K562 (cell line): Measurements from ENCODE around the gene COL4A1. TPM values are rescaled to one million over a fixed set of nuclear protein-coding genes. Genes with fewer than 3 reads are reported as not detected.

Source experiments
- ATAC-seq: fragments of 200-7000 bp; cut with Tn5 transposase; 3 replicates; pipeline ENCODE4 v1.9.1; 2020; ENCODE audit warnings: moderate library complexity
- BruUV-seq: library from RNA; stranded (reverse); fragments of 400-500 nt; replicated peaks from 2 replicates; lab custom pipeline; 2021; lab: Mats Ljungman, UMichigan
- CTCF ChIA-PET: fragments of 300-600 bp; formaldehyde crosslinking; extraction: SDS; loops from one replicate; lab custom pipeline; 2021; ENCODE audit warnings: low intra/inter-chr PET ratio; lab: Yijun Ruan, JAX
- POLR2A ChIA-PET: fragments of 300-600, 350-650 bp; sonication (Branson Sonifier 250); formaldehyde crosslinking; extraction: SDS; loops from one replicate; lab custom pipeline; 2021; ENCODE audit warnings: antibody characterized with exemption, inconsistent platforms; lab: Yijun Ruan, JAX
- DNase-seq, 4 experiments: peaks; one replicate each; pipeline versions ENCODE4 v3.0.0 to v3.0.0-alpha.2; 2011 to 2018; ENCODE audit warnings: low spot score in 3 of 4, mixed read lengths in 3 of 4; ENCODE audit errors: extremely low read depth in 1 of 4
- FAIRE-seq: peaks from 2 replicates; lab custom pipeline; 2011; peaks lifted over from hg19 to GRCh38; lab: Jason Lieb, UNC
- H2AFZ ChIP-seq: 2 replicates; pipeline ENCODE4 v1.6.0; 2011; ENCODE audit warnings: low read depth, low read length, control low read depth, inconsistent platforms
- H3K27ac ChIP-seq: fragments of 200-600 bp; 3 replicates; pipeline ENCODE4 v1.8.0; 2011; ENCODE audit warnings: low read depth, mild to moderate bottlenecking, control low read depth, inconsistent platforms, low read length, moderate library complexity, mixed read lengths; ENCODE audit errors: extremely low read depth
- H3K27me3 ChIP-seq, 2 experiments: fragments of 300-600 bp in 1 of 2; 2 replicates in 1 of 2; 3 replicates in 1 of 2; pipeline versions ENCODE4 v1.6.0 to v1.8.0; 2011; ENCODE audit warnings: inconsistent platforms in 2 of 2, low read length in 2 of 2, mild to moderate bottlenecking in 1 of 2, mixed read lengths in 1 of 2, moderate library complexity in 1 of 2; ENCODE audit not compliant: control insufficient read depth in 2 of 2, insufficient read depth in 2 of 2
- H3K36me3 ChIP-seq: fragments of 300-600 bp; 3 replicates; pipeline ENCODE4 v1.8.0; 2011; ENCODE audit warnings: mild to moderate bottlenecking, low read length, inconsistent platforms; ENCODE audit not compliant: control insufficient read depth, insufficient read depth
- H3K4me1 ChIP-seq, 2 experiments: fragments of 200-600 bp in 1 of 2; replicated peaks in 1 of 2; 2 replicates in 1 of 2; 3 replicates in 1 of 2; pipeline versions ENCODE4 v1.5.1 to v1.8.0; 2011; ENCODE audit warnings: inconsistent platforms in 2 of 2, low read length in 2 of 2, mild to moderate bottlenecking in 1 of 2, mixed read lengths in 1 of 2, moderate library complexity in 1 of 2; ENCODE audit not compliant: control insufficient read depth in 2 of 2, insufficient read depth in 2 of 2
- H3K4me2 ChIP-seq: 2 replicates; pipeline ENCODE4 v1.6.1; 2011; ENCODE audit warnings: low read length, control low read depth, inconsistent platforms, mixed read lengths; ENCODE audit not compliant: insufficient read depth
- H3K4me3 ChIP-seq: fragments of 200-600 bp; sonication (generic), shearing (Covaris generic); 2 replicates; pipeline ENCODE4 v1.5.1; 2016; ENCODE audit warnings: control low read depth, inconsistent platforms
- H3K79me2 ChIP-seq: fragments of 200-600 bp; 3 replicates; pipeline ENCODE4 v1.8.0; 2011; ENCODE audit warnings: low read length, inconsistent platforms; ENCODE audit not compliant: control insufficient read depth, insufficient read depth
- H3K9ac ChIP-seq, 2 experiments: 2 replicates each; pipeline versions ENCODE4 v1.6.0 to v1.6.1; 2011; ENCODE audit warnings: low read depth in 2 of 2, low read length in 2 of 2, control low read depth in 1 of 2, inconsistent platforms in 1 of 2, mild to moderate bottlenecking in 1 of 2, mixed read lengths in 1 of 2; ENCODE audit not compliant: insufficient read depth in 1 of 2
- H3K9me1 ChIP-seq: one replicate; pipeline ENCODE4 v1.6.0; 2011; ENCODE audit warnings: inconsistent platforms, mild to moderate bottlenecking, low read length, moderate library complexity; ENCODE audit not compliant: control insufficient read depth, insufficient read depth
- H3K9me3 ChIP-seq: replicated peaks from 2 replicates; pipeline ENCODE4 v1.5.1; 2011; ENCODE audit warnings: low read depth, low read length, inconsistent platforms; ENCODE audit not compliant: control insufficient read depth, insufficient read depth
- H4K20me1 ChIP-seq: replicated peaks from 2 replicates; pipeline ENCODE4 v1.6.1; 2011; ENCODE audit warnings: low read length, inconsistent platforms, mixed read lengths; ENCODE audit not compliant: control insufficient read depth, insufficient read depth
- ARNT ChIP-seq, 2 experiments: fragments of 450-650 bp; IDR thresholded peaks; 2 replicates each; pipeline ENCODE4 v1.6.1; 2016; ENCODE audit warnings: mild to moderate bottlenecking in 1 of 2
- CREB5 ChIP-seq: fragments of 250-450 bp; sonication (Bioruptor Pico); IDR thresholded peaks from 2 replicates; pipeline ENCODE4 v1.5.0; 2020; ENCODE audit warnings: mild to moderate bottlenecking
- CTCFL ChIP-seq: IDR thresholded peaks from 2 replicates; pipeline ENCODE4 v1.6.1; 2011; ENCODE audit warnings: borderline replicate concordance, low read depth, mild to moderate bottlenecking, moderate library complexity, low read length; ENCODE audit not compliant: insufficient read depth, poor library complexity, severe bottlenecking
- FUS ChIP-seq: fragments of 200-400 bp; formaldehyde crosslinking; optimal IDR thresholded peaks from 2 replicates; pipeline ENCODE3; 2017; ENCODE audit warnings: low read depth, low read length
- GATAD2B ChIP-seq: fragments of 450-650 bp; IDR thresholded peaks from 2 replicates; pipeline ENCODE4 v1.6.1; 2017; ENCODE audit warnings: mild to moderate bottlenecking, borderline replicate concordance
- HNRNPLL ChIP-seq: fragments of 200-400 bp; formaldehyde crosslinking; IDR thresholded peaks from 2 replicates; pipeline ENCODE4 v1.6.1; 2017; ENCODE audit warnings: low read length, low read depth, mild to moderate bottlenecking; ENCODE audit not compliant: poor library complexity, severe bottlenecking
- MED1 ChIP-seq: sonication (generic); formaldehyde crosslinking; IDR thresholded peaks from 2 replicates; pipeline ENCODE4 v1.8.1; 2023; ENCODE audit warnings: missing genetic modification reagents, borderline replicate concordance
- NFYB ChIP-seq: IDR thresholded peaks from 2 replicates; pipeline ENCODE4 v1.6.1; 2011; ENCODE audit warnings: mild to moderate bottlenecking, moderate library complexity; ENCODE audit not compliant: insufficient read length; ENCODE audit errors: extremely low read depth
- PHF20 ChIP-seq: fragments of 450-650 bp; IDR thresholded peaks from 2 replicates; pipeline ENCODE4 v1.6.1; 2018; ENCODE audit not compliant: partially characterized antibody
- TCF15 ChIP-seq: fragments of 250-450 bp; sonication (Bioruptor Pico); IDR thresholded peaks from 2 replicates; pipeline ENCODE4 v1.8.0; 2022; ENCODE audit warnings: moderate library complexity, mild to moderate bottlenecking, inconsistent platforms
- ZFP1 ChIP-seq: fragments of 450-650 bp; formaldehyde crosslinking; IDR thresholded peaks from 2 replicates; pipeline ENCODE4 v1.4.0; 2020; ENCODE audit warnings: mild to moderate bottlenecking, mixed read lengths
- ZFP36 ChIP-seq: fragments of 150-350 bp; IDR thresholded peaks from 2 replicates; pipeline ENCODE4 v1.6.1; 2018; ENCODE audit warnings: low read length, low read depth; ENCODE audit not compliant: partially characterized antibody
- ZNF57 ChIP-seq: fragments of 450-650 bp; formaldehyde crosslinking; IDR thresholded peaks from 2 replicates; pipeline ENCODE4 v1.4.0; 2020; ENCODE audit warnings: mild to moderate bottlenecking, moderate library complexity
- WGBS: fragments of 100-300 bp; shearing (Covaris generic); methylation state at CpG from one replicate; pipeline ENCODE4 v1.1.6; 2016; ENCODE audit warnings: low coverage, mixed read lengths; ENCODE audit not compliant: insufficient coverage; ENCODE audit errors: missing lambda C conversion rate; 5-methylcytosine and 5-hydroxymethylcytosine counted together
- in situ Hi-C: fragments of 300-500 bp; cut with MboI; formaldehyde crosslinking; loops from 4 replicates; pipeline ENCODE4 v1.15.0; 2018; ENCODE audit warnings: inconsistent platforms, mixed read lengths
- intact Hi-C: fragments of 100-400 bp; cut with micrococcal nuclease; formaldehyde crosslinking; loops from 2 replicates; pipeline ENCODE4 v1.14.2; 2022
- polyA plus RNA-seq, 8 experiments: library from polyadenylated mRNA; depleted of rRNA in 4 of 8; stranded (reverse) in 5 of 8; unstranded in 3 of 8; fragments of >200 nt; fragmentation: Nextera tagmentation in 2 of 8; fragmentation: Illumina TruSeq in 1 of 8; extraction: Ambion mirVana in 2 of 8; extraction: Trizol in 1 of 8; gene quantifications; 2 replicates each; pipeline versions ENCODE4 v1.2.1 to v1.2.3, GENCODE V29; 2011 to 2014; ENCODE audit warnings: inconsistent platforms in 1 of 8, missing spikeins in 1 of 8
- total RNA-seq, 7 experiments: library from RNA; depleted of rRNA in 6 of 7; stranded (reverse); fragments of >200 nt in 6 of 7; fragmentation: Illumina TruSeq in 2 of 7; extraction: Trizol in 2 of 7; gene quantifications; 2 replicates each; pipeline versions ENCODE4 v1.2.1 to v1.2.3, GENCODE V29; 2011 to 2021; ENCODE audit warnings: low replicate concordance in 1 of 7
- TF ChIP-seq, protein P1 (sequence below): sonication (generic); formaldehyde crosslinking; IDR thresholded peaks from 2 replicates; pipeline ENCODE4 v1.8.0; 2022; ENCODE audit warnings: mild to moderate bottlenecking, missing genetic modification reagents

COL4A1 gene
- total and polyA plus RNA-seq, 9 of the 15 experiments (the other 6 are each of a cell fraction or from before 2014, with no cell fraction given), result 0.35 TPM; not detected in 8

DNA sequence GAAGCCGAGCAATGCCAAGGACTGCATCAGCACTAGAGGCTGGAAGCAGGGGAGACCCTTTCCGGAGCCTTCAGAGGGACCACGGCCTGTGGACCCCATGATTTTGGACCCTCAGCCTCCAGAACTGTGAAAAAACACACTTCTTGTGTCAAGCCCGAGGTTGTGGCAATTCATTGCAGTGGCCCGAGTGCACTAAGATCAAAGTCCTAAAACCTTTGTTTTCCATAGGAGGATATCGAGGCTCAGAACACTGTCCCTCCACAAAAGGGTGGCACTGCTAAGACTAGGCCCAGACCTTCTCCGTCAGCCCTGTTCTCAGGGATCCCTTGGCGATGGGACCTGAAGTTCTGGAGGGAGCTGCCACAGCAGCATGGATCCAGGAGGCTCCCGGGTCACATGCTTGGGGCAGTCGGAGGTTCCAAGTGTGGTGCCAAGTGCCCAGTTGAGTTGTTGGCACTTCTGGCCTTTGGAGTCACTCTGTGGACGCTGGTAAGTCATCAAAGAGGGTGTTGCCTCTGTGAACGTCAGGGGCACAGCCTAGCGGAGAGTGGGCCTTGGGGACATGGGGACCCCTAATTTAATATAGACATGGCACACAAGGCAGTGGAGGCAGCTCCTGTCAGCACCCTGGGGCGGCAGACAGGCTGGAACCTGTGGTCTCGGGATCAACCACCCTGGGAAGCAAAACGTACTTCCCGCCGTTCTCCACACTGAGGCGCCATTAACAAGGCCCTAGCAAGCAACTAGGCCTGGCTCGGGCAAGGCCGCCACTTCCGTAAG, 199.2 kb downstream of the COL4A1 start (continued):
- no peak for TF ChIP-seq CTCFL
- TF ChIP-seq ZFP1 (CRISPR knock-in tag), result no peak
- no peak for TF ChIP-seq TCF15 (CRISPR knock-in tag)
- no peak for TF ChIP-seq ARNT (IDR thresholded peaks at IDR 0.05)

- H2AFZ ChIP-seq, result no peak overlapping the region
- peaks cover 0 to 3% of the 10 kb centered on the region in 2 experiments; a peak in 1 of 5 replicates for H3K4me1 ChIP-seq
- BruUV-seq, result no TSS peak
- WGBS, result 5% methylated on average over 6 of the region's 7 CpGs
- DNase-seq (no peak), FAIRE-seq (no peak), ATAC-seq (no peak)
- H4K20me1 ChIP-seq, result no peaks in the 10 kb centered on the region
- H3K9me3 ChIP-seq, result no peaks in the 10 kb centered on the region
- H3K27me3 ChIP-seq, result 0 out of 5 replicates have a peak, but pooled peaks cover 0 to 6% of the 10 kb centered on the region in 2 experiments
- H3K79me2 ChIP-seq, result no peaks in the 10 kb centered on the region
- no peak overlapping the region for H3K4me3 ChIP-seq
- H3K9me1 ChIP-seq, result no peaks in the 10 kb centered on the region
- no peaks in the 10 kb centered on the region for H3K36me3 ChIP-seq
- intact Hi-C loops (no loop called here), in situ Hi-C loops (loop anchor here (25.0 kb wide), 1 partner anchor 1144 kb away; no protein-coding TSS in a partner anchor)
- no peak overlapping the region for H3K9ac ChIP-seq
- no peak for TF ChIP-seq GATAD2B
- TF ChIP-seq ZFP36, result no peak
- no peak for TF ChIP-seq CREB5 (CRISPR knock-in tag)
- TF ChIP-seq ZNF57, result no peak
- TF ChIP-seq NFYB, result no peak
- no peak for TF ChIP-seq FUS
- TF ChIP-seq, protein P1, sequence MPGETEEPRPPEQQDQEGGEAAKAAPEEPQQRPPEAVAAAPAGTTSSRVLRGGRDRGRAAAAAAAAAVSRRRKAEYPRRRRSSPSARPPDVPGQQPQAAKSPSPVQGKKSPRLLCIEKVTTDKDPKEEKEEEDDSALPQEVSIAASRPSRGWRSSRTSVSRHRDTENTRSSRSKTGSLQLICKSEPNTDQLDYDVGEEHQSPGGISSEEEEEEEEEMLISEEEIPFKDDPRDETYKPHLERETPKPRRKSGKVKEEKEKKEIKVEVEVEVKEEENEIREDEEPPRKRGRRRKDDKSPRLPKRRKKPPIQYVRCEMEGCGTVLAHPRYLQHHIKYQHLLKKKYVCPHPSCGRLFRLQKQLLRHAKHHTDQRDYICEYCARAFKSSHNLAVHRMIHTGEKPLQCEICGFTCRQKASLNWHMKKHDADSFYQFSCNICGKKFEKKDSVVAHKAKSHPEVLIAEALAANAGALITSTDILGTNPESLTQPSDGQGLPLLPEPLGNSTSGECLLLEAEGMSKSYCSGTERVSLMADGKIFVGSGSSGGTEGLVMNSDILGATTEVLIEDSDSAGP (CRISPR knock-in tag), result no peak
- no peak for TF ChIP-seq PHF20
- TF ChIP-seq HNRNPLL, result no peak
- no peak for TF ChIP-seq MED1 (CRISPR knock-in tag)
- ChIA-PET POLR2A (no interaction called here), CTCF (no interaction called here)
- no peak overlapping the region for H3K4me2 ChIP-seq
- no peak overlapping the region for H3K27ac ChIP-seq
Measured at GRCh38 chr13:110106726-110107125, 200.2 kb downstream of the COL4A1 start.
